HepG2 (cell line): ENCODE results near the gene TMEM214. TPM values are rescaled to one million over a fixed set of nuclear protein-coding genes. Genes with fewer than 3 reads are reported as not detected.

Source experiments
- ARNTL ChIP-seq: sonication (generic); formaldehyde crosslinking; IDR thresholded peaks from 2 replicates; pipeline ENCODE4 v1.4.0; 2020; ENCODE audit warnings: mild to moderate bottlenecking, missing genetic modification reagents
- CBX2 ChIP-seq, 2 experiments: fragments of 200-600 bp in 1 of 2; sonication (generic); formaldehyde crosslinking in 1 of 2; IDR thresholded peaks; 2 replicates each; pipeline versions ENCODE4 v1.7.0 to v1.8.1; 2018 to 2022; ENCODE audit warnings: low read depth in 2 of 2, low read length in 1 of 2, mild to moderate bottlenecking in 1 of 2, missing genetic modification reagents in 1 of 2
- KDM1A ChIP-seq: IDR thresholded peaks from 2 replicates; pipeline ENCODE4 v1.6.1; 2016; ENCODE audit warnings: missing compliant biosample characterization
- MTA3 ChIP-seq: sonication (generic); formaldehyde crosslinking; IDR thresholded peaks from 2 replicates; pipeline ENCODE4 v1.4.0; 2020; ENCODE audit warnings: missing genetic modification reagents
- NPAS2 ChIP-seq: sonication (generic); formaldehyde crosslinking; IDR thresholded peaks from 2 replicates; pipeline ENCODE4 v1.8.0; 2022; ENCODE audit warnings: mild to moderate bottlenecking, missing genetic modification reagents, borderline replicate concordance
- SP5 ChIP-seq: IDR thresholded peaks from 2 replicates; pipeline ENCODE4 v1.6.1; 2016; ENCODE audit warnings: low read depth, borderline replicate concordance
- SRSF4 ChIP-seq: fragments of 200-400 bp; formaldehyde crosslinking; IDR thresholded peaks from one replicate; pipeline ENCODE4 v1.6.1; 2018; ENCODE audit warnings: mild to moderate bottlenecking, low read depth, low read length, moderate library complexity; ENCODE audit not compliant: poor library complexity, severe bottlenecking
- ZNF263 ChIP-seq: sonication (generic); formaldehyde crosslinking; IDR thresholded peaks from 2 replicates; pipeline ENCODE4 v1.4.0; 2020; ENCODE audit warnings: missing genetic modification reagents
- ZNF367 ChIP-seq: sonication (generic); formaldehyde crosslinking; IDR thresholded peaks from 2 replicates; pipeline ENCODE4 v1.4.0; 2020; ENCODE audit warnings: missing genetic modification reagents, borderline replicate concordance
- ZNF720 ChIP-seq: sonication (generic); formaldehyde crosslinking; IDR thresholded peaks from 2 replicates; pipeline ENCODE4 v1.4.0; 2020; ENCODE audit warnings: missing genetic modification reagents
- ZSCAN25 ChIP-seq: sonication (generic); formaldehyde crosslinking; IDR thresholded peaks from 2 replicates; pipeline ENCODE4 v1.8.0; 2022; ENCODE audit warnings: mild to moderate bottlenecking, missing genetic modification reagents
- polyA plus RNA-seq, 8 experiments: library from polyadenylated mRNA; depleted of rRNA in 3 of 8; stranded (reverse) in 7 of 8; unstranded in 1 of 8; fragments of >200 nt; fragmentation: Illumina TruSeq in 4 of 8; extraction: Trizol in 4 of 8; gene quantifications; 2 replicates each; pipeline versions ENCODE4 v1.2.1 to v1.2.3, GENCODE V29; 2011 to 2016; ENCODE audit warnings: low read depth in 4 of 8, missing spikeins in 1 of 8, mixed read lengths in 1 of 8; ENCODE audit not compliant: insufficient read depth in 1 of 8
- total RNA-seq, 5 experiments: library from RNA; depleted of rRNA; stranded (reverse); fragments of >200 nt; fragmentation: Illumina TruSeq; extraction: Trizol; gene quantifications; 2 replicates each; pipeline ENCODE4 v1.2.3, GENCODE V29; 2016; ENCODE audit warnings: low read depth in 1 of 5
- TF ChIP-seq, protein P1 (sequence below): sonication (generic); formaldehyde crosslinking; IDR thresholded peaks from 2 replicates; pipeline ENCODE4 v1.5.0; 2020; ENCODE audit warnings: missing genetic modification reagents
- TF ChIP-seq, protein P2 (sequence below): sonication (generic); formaldehyde crosslinking; IDR thresholded peaks from 2 replicates; pipeline ENCODE4 v1.4.0; 2020; ENCODE audit warnings: low read depth, mild to moderate bottlenecking, missing genetic modification reagents
- TF ChIP-seq, protein P3 (sequence below): IDR thresholded peaks from 2 replicates; pipeline ENCODE4 v1.6.1; 2016; ENCODE audit warnings: missing compliant biosample characterization, missing genetic modification reagents, borderline replicate concordance
- TF ChIP-seq, protein P4 (sequence below), 2 experiments: sonication (generic) in 1 of 2; formaldehyde crosslinking in 1 of 2; IDR thresholded peaks; 2 replicates each; pipeline versions ENCODE4 v1.5.1 to v1.6.1; 2011 to 2020; ENCODE audit warnings: borderline replicate concordance in 1 of 2, low read depth in 1 of 2, low read length in 1 of 2, mild to moderate bottlenecking in 1 of 2, missing genetic modification reagents in 1 of 2, moderate library complexity in 1 of 2
- TF ChIP-seq, protein P5 (sequence below): sonication (generic); formaldehyde crosslinking; IDR thresholded peaks from 2 replicates; pipeline ENCODE4 v1.9.0; 2021; ENCODE audit warnings: missing genetic modification reagents, borderline replicate concordance

Gene TMEM214
- total and polyA plus RNA-seq, 2 of the 13 experiments (the other 11 are each of a cell fraction or from before 2014, with no cell fraction given) = 58.3 to 132 TPM

DNA sequence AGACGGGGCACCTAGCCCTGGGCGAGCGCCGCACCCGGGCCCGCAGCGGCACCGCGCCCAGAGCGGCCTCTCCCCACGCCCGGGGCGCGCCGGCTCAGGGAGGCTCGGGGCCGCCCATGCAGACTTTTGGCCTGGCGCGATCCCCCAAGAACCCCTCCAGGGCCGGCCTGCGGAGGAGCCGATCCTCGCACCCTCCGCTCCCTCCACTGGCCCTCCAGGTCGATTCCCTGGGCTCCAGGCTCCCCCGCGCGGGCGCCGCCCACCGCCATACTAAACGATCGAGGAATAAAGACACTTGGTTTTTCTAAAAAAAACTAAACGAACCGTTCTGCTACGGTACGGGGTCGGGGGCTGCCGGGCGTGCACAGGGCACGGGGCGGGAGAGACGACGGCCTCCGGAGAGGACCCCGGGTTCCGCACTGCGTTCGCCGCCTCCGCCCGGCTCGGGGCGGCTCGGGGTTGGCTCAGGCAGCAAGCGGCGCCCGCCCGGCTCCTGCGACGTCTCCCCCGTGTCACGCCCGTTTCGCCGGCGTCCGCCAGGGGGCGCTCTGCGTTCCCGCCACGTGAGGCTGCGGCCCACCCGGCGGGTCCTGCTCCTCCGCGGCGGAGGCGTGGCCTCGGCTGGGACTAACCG lies 53.4 kb downstream of the TMEM214 start (continued):
- TF ChIP-seq, protein P1, sequence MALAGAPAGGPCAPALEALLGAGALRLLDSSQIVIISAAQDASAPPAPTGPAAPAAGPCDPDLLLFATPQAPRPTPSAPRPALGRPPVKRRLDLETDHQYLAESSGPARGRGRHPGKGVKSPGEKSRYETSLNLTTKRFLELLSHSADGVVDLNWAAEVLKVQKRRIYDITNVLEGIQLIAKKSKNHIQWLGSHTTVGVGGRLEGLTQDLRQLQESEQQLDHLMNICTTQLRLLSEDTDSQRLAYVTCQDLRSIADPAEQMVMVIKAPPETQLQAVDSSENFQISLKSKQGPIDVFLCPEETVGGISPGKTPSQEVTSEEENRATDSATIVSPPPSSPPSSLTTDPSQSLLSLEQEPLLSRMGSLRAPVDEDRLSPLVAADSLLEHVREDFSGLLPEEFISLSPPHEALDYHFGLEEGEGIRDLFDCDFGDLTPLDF (CRISPR knock-in tag) = peak; percentile 86; the same call in 1 of the 2 replicates
- TF ChIP-seq ZNF720 (CRISPR knock-in tag) (no peak), CBX2 (IDR thresholded peaks at IDR 0.05; ENCODE audit: low read depth, low read length) (no peak), CBX2 (CRISPR knock-in tag; IDR thresholded peaks at IDR 0.05; ENCODE audit: low read depth) (0 out of 2 replicates have a peak, but pooled peaks have one; percentile 13), SP5 (CRISPR knock-in tag) (peak; percentile 71; the same call in 1 of the 2 replicates), ZSCAN25 (CRISPR knock-in tag) (no peak), KDM1A (CRISPR knock-in tag) (no peak; the same call in 1 of the 2 replicates), ZNF367 (CRISPR knock-in tag) (no peak; the same call in 1 of the 2 replicates), ARNTL (CRISPR knock-in tag) (peak; percentile 96), MTA3 (CRISPR knock-in tag) (no peak), ZNF263 (CRISPR knock-in tag) (no peak), NPAS2 (CRISPR knock-in tag) (no peak), SRSF4 (no peak)
- TF ChIP-seq, protein P2, sequence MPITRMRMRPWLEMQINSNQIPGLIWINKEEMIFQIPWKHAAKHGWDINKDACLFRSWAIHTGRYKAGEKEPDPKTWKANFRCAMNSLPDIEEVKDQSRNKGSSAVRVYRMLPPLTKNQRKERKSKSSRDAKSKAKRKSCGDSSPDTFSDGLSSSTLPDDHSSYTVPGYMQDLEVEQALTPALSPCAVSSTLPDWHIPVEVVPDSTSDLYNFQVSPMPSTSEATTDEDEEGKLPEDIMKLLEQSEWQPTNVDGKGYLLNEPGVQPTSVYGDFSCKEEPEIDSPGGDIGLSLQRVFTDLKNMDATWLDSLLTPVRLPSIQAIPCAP (CRISPR knock-in tag) = 0 out of 2 replicates have a peak, but pooled peaks have one; percentile 12
- TF ChIP-seq, protein P3, sequence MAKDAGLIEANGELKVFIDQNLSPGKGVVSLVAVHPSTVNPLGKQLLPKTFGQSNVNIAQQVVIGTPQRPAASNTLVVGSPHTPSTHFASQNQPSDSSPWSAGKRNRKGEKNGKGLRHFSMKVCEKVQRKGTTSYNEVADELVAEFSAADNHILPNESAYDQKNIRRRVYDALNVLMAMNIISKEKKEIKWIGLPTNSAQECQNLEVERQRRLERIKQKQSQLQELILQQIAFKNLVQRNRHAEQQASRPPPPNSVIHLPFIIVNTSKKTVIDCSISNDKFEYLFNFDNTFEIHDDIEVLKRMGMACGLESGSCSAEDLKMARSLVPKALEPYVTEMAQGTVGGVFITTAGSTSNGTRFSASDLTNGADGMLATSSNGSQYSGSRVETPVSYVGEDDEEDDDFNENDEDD = peak; percentile 98
- TF ChIP-seq, protein P4, sequence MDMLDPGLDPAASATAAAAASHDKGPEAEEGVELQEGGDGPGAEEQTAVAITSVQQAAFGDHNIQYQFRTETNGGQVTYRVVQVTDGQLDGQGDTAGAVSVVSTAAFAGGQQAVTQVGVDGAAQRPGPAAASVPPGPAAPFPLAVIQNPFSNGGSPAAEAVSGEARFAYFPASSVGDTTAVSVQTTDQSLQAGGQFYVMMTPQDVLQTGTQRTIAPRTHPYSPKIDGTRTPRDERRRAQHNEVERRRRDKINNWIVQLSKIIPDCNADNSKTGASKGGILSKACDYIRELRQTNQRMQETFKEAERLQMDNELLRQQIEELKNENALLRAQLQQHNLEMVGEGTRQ (IDR thresholded peaks at IDR 0.05; ENCODE audit: low read depth, low read length) = peak; percentile 51
- TF ChIP-seq, protein P4 (CRISPR knock-in tag; IDR thresholded peaks at IDR 0.05; ENCODE audit: borderline replicate concordance) = no peak
- TF ChIP-seq, protein P5, sequence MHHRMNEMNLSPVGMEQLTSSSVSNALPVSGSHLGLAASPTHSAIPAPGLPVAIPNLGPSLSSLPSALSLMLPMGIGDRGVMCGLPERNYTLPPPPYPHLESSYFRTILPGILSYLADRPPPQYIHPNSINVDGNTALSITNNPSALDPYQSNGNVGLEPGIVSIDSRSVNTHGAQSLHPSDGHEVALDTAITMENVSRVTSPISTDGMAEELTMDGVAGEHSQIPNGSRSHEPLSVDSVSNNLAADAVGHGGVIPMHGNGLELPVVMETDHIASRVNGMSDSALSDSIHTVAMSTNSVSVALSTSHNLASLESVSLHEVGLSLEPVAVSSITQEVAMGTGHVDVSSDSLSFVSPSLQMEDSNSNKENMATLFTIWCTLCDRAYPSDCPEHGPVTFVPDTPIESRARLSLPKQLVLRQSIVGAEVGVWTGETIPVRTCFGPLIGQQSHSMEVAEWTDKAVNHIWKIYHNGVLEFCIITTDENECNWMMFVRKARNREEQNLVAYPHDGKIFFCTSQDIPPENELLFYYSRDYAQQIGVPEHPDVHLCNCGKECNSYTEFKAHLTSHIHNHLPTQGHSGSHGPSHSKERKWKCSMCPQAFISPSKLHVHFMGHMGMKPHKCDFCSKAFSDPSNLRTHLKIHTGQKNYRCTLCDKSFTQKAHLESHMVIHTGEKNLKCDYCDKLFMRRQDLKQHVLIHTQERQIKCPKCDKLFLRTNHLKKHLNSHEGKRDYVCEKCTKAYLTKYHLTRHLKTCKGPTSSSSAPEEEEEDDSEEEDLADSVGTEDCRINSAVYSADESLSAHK (CRISPR knock-in tag) = no peak
